Measurements from ENCODE around the gene FMOD.

- TF ChIP-seq CTCF (conservative IDR thresholded peaks at IDR 0.05) (no peak), ZFX (IDR thresholded peaks at IDR 0.05) (no peak)
These were observed 27.8 kb upstream of the FMOD start for GRCh38 chr1:203378556-203379245.
